Gastroesophageal sphincter (tissue), 4 donors: ENCODE measurements around the gene EFNA3. TPM values are rescaled to one million over a fixed set of nuclear protein-coding genes. Genes with fewer than 3 reads are reported as not detected.

Experiments
- ATAC-seq: fragments of 150-250 bp; one replicate; pipeline ENCODE4 v1.9.1; 2016; ENCODE audit warnings: mild to moderate bottlenecking, moderate library complexity
- H3K27ac ChIP-seq, 4 donors: fragments of 200-600 bp; sonication (generic) in 3 of 4; 1 replicate in 3 of 4; 2 replicates in 1 of 4; pipeline ENCODE4 v1.5.1; 2016 to 2019
- H3K27me3 ChIP-seq: fragments of 200-600 bp; sonication (generic); one replicate; pipeline ENCODE4 v1.5.1; 2019
- H3K36me3 ChIP-seq, 2 donors: fragments of 200-600 bp; sonication (generic); one replicate each; pipeline ENCODE4 v1.5.1; 2019; ENCODE audit warnings: control low read depth in 1 of 2
- H3K4me1 ChIP-seq, 3 donors: fragments of 200-600 bp; sonication (generic); 1 replicate in 2 of 3; 2 replicates in 1 of 3; pipeline ENCODE4 v1.5.1; 2016 to 2019; ENCODE audit warnings: control low read depth in 2 of 3
- H3K4me3 ChIP-seq, 2 donors: fragments of 200-600 bp; sonication (generic); one replicate each; pipeline ENCODE4 v1.5.1; 2019; ENCODE audit warnings: mild to moderate bottlenecking in 1 of 2, moderate library complexity in 1 of 2
- H3K9me3 ChIP-seq, 3 donors: fragments of 200-600 bp; sonication (generic); one replicate each; pipeline ENCODE4 v1.5.1; 2017 to 2019; ENCODE audit warnings: control low read depth in 2 of 3
- EP300 ChIP-seq: sonication (generic); formaldehyde crosslinking; IDR thresholded peaks from one replicate; pipeline ENCODE4 v1.6.1; 2017; ENCODE audit warnings: antibody characterized with exemption, mild to moderate bottlenecking
- POLR2A ChIP-seq, 2 donors: fragments of 450-650 bp; IDR thresholded peaks; one replicate each; pipeline ENCODE4 v1.6.1; 2017; ENCODE audit warnings: antibody characterized with exemption in 2 of 2, mild to moderate bottlenecking in 2 of 2, moderate library complexity in 1 of 2
- POLR2AphosphoS5 ChIP-seq: sonication (generic); formaldehyde crosslinking; IDR thresholded peaks from one replicate; pipeline ENCODE4 v1.6.1; 2017; ENCODE audit warnings: antibody characterized with exemption
- WGBS, 2 donors: methylation state at CpG; one replicate each; pipeline ENCODE4 v1.1.5; 2018; ENCODE audit warnings: low coverage in 1 of 2; 5-methylcytosine and 5-hydroxymethylcytosine counted together
- total RNA-seq, 4 donors: library from RNA; depleted of rRNA; stranded (reverse); fragments of >200 nt; gene quantifications; one replicate each; pipeline ENCODE4 v1.1.0, GENCODE V29; 2016
- TF ChIP-seq, protein P1 (sequence below), 4 experiments: fragments of 200-600 bp in 2 of 4; fragments of 450-650 bp in 2 of 4; sonication (generic) in 1 of 4; IDR thresholded peaks; one replicate each; pipeline ENCODE4 v1.5.1; 2017 to 2019; ENCODE audit warnings: antibody characterized with exemption in 4 of 4, mild to moderate bottlenecking in 2 of 4, moderate library complexity in 2 of 4

EFNA3 gene
- total RNA-seq, 4 donors from 2014 or later, result 0.27 to 0.77 TPM; not detected in 2

DNA sequence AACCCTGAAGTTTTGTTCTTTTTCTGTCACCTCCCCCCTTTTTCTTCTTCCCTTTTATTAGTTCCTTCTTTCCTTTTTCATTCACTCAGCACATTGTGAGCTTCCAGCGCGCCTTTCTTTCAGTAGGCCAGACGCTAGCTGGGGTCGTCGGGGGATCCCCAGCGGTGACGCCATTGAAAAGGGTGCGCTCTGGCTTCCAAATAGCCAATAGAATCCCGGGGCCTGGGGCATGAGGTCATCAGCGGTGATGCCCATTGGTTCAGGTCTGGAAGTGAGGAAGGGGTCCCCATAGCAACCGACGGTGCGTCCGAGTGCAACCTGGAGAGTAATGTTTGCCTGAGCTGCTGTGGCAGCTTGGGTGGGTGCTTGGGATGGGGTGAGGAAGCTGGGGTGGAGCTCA, 6.9 kb upstream of the EFNA3 start:
- WGBS, 2 donors, result 90% methylated on average over 2 of the region's 14 CpGs; no CpG with 5 or more reads in 1 of the 2 donors
- Histone ChIP-seq H3K4me3 (no peak overlapping the region), H3K9me3 (no peaks in the 10 kb centered on the region), H3K36me3 (peaks cover 0 to 9% of the 10 kb centered on the region in 2 donors), H3K4me1 (peaks cover 0 to 23% (median 7%) of the 10 kb centered on the region in 3 donors), H3K27ac (peak overlapping the region in 2 of 4 donors; percentile 59 to 82), H3K27me3 (no peaks in the 10 kb centered on the region)
- no peak for ATAC-seq
- TF ChIP-seq POLR2A (IDR thresholded peaks at IDR 0.05) (no peak), EP300 (no peak), POLR2AphosphoS5 (no peak)
- TF ChIP-seq, protein P1, sequence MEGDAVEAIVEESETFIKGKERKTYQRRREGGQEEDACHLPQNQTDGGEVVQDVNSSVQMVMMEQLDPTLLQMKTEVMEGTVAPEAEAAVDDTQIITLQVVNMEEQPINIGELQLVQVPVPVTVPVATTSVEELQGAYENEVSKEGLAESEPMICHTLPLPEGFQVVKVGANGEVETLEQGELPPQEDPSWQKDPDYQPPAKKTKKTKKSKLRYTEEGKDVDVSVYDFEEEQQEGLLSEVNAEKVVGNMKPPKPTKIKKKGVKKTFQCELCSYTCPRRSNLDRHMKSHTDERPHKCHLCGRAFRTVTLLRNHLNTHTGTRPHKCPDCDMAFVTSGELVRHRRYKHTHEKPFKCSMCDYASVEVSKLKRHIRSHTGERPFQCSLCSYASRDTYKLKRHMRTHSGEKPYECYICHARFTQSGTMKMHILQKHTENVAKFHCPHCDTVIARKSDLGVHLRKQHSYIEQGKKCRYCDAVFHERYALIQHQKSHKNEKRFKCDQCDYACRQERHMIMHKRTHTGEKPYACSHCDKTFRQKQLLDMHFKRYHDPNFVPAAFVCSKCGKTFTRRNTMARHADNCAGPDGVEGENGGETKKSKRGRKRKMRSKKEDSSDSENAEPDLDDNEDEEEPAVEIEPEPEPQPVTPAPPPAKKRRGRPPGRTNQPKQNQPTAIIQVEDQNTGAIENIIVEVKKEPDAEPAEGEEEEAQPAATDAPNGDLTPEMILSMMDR (IDR thresholded peaks at IDR 0.05), result no peak

DNA sequence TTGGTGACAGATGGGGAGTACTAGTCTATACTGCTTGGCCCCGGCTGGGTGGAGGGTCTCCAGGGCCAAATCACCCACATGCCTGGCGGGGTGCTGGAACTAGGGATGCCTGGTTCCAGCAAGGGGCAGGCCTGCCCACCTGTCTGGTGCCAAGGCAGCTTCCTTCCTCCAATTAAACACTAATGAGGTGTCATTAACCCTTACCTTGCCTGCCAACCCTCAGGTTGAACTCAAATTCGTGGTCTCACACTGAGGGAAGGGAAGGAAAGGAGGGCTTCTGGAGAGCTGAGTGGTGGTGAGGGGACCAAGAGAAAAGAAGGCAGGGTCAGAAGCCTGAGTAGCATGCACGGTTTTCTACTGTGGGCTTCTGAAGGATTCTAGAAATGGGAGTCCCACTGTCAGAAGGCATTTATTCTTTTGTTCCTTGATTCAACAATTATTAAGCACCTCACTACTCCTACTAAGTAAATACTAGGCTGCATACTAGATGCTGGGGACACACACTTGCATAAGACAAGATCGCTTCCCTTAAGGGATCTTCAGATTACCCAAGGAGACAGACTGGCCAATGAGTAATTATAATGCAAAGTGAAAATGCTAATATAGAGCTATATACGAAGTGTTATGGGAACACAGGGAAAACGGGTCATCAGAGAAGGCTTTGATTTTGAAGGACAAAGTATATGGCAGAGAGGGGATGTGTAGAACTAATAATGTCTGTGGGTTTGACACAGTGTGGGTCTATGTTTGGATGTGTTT, 5.9 kb upstream of the EFNA3 start:
- TF ChIP-seq POLR2A (IDR thresholded peaks at IDR 0.05) (no peak), EP300 (no peak), POLR2AphosphoS5 (no peak)
- TF ChIP-seq, protein P1 (IDR thresholded peaks at IDR 0.05), result no peak
- Histone ChIP-seq H3K27ac (no peak overlapping the region), H3K4me1 (peaks cover 0 to 23% (median 7%) of the 10 kb centered on the region in 3 donors), H3K9me3 (no peaks in the 10 kb centered on the region), H3K36me3 (peaks cover 0 to 3% of the 10 kb centered on the region in 2 donors), H3K27me3 (no peaks in the 10 kb centered on the region), H3K4me3 (no peak overlapping the region)
- no peak for ATAC-seq
- WGBS, 2 donors, result 44 to 55% methylated on average over 4 to 7 of the region's 7 CpGs

DNA sequence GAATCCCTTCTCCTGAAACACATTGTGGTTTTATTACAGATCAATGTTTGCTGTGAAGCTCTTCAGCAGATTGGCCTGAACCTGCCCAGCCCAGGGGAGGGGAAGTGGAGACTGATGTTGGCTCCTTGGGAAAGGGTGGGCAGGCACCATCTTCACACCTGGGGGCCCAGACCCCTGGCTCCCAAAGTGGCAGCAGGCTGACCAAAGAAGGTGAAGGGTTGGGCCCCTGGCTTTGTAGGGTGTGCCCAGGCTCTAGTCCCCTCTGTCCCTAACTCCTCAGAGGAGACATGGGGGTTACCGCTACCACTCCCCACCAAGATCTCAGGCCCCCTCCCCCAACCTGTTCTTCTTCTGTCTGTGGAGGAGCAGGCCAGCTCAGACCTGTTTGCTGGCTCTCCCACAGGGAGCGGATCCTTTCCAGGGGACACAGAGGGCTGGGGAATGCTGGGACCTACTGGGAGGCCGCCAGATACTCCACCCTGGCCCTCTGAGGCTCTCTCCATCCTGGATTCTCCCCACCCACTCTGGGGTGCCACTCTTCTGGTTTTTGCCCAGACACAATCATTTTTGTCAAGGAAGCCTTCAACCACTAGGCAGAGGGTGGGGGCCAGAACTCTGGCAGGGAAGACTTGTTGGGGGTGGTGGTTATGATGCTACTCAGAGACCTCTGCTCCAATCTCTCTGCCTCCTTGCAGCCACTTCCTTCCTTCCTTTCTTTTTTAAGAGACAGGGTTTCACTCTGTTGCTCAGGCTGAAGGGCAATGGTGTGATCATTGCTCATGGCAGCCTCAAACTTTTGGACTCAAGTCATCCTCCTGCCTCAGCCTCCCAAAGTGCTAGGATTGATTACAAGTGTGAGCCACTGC, 5.0 kb upstream of the EFNA3 start:
- H3K4me1 ChIP-seq, result peaks cover 0 to 28% (median 11%) of the 10 kb centered on the region in 3 donors
- H3K27ac ChIP-seq, result no peak overlapping the region
- no peak overlapping the region for H3K4me3 ChIP-seq
- ATAC-seq, result no peak
- TF ChIP-seq POLR2A (IDR thresholded peaks at IDR 0.05), result no peak
- no peak for TF ChIP-seq POLR2AphosphoS5
- no peak for TF ChIP-seq EP300
- TF ChIP-seq, protein P1 (IDR thresholded peaks at IDR 0.05), result no peak
- peaks cover under 1% of the 10 kb centered on the region for H3K27me3 ChIP-seq
- 94% methylated on average over 2 of the region's 3 CpGs; no CpG with 5 or more reads in 1 of the 2 donors for WGBS, 2 donors
- no peaks in the 10 kb centered on the region for H3K36me3 ChIP-seq
- H3K9me3 ChIP-seq, result no peaks in the 10 kb centered on the region

DNA sequence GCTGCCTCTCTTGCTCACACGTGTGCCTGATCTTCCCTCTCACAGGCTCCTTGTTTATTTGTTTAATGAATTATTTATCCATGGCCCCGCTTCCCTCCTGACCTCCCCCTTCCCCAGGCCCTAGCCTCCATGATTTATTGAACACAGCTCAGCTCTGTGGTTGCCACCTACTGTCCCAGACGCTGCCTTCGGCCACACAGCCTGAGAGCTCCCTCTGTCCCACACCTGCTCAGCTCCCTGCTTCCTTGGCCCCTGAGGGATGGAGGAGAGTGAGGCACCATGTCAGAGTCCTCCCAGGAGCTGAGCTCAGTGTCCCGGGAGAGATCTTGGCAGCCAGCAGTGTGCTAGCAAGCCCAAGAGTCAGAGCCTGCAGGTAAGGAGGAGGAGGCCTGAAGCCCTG, 3.1 kb upstream of the EFNA3 start:
- 54 to 74% methylated on average over 3 to 4 of the region's 5 CpGs for WGBS, 2 donors
- peaks cover 20% of the 10 kb centered on the region for H3K27me3 ChIP-seq
- no peak overlapping the region for H3K4me3 ChIP-seq
- peaks cover 5 to 39% (median 23%) of the 10 kb centered on the region in 3 donors for H3K4me1 ChIP-seq
- no peaks in the 10 kb centered on the region for H3K9me3 ChIP-seq
- ATAC-seq, result no peak
- H3K27ac ChIP-seq, result no peak overlapping the region
- H3K36me3 ChIP-seq, result no peaks in the 10 kb centered on the region
- no peak for TF ChIP-seq POLR2AphosphoS5
- TF ChIP-seq EP300, result no peak
- TF ChIP-seq POLR2A (IDR thresholded peaks at IDR 0.05), result no peak

DNA sequence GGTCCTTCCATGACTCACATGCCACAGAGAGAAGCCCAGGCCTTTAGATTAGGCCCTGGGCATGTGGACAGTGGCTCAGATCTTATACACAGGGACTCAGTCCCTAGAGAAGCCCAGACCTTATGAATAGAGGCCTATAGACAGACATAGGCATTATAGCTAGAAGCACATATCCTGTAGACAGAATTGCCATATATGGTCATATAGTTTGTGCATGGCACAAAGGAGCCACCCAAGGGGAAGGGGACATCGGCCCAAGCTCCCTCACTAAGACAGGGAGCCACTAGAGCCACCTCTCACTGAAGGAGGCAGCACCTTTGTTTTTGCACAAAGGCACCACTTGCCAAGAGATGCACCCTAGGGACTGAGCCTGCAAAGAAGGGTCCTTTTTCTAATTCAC, 2.3 kb upstream of the EFNA3 start:
- no peak for ATAC-seq
- Histone ChIP-seq H3K9me3 (no peaks in the 10 kb centered on the region), H3K36me3 (no peaks in the 10 kb centered on the region), H3K27me3 (peaks cover 28% of the 10 kb centered on the region), H3K4me1 (peaks cover 9 to 39% (median 30%) of the 10 kb centered on the region in 3 donors), H3K4me3 (no peak overlapping the region), H3K27ac (no peak overlapping the region)
- TF ChIP-seq POLR2A (IDR thresholded peaks at IDR 0.05), result no peak
- no peak for TF ChIP-seq EP300
- no peak for TF ChIP-seq POLR2AphosphoS5
- TF ChIP-seq, protein P1 (IDR thresholded peaks at IDR 0.05), result no peak
- 17% methylated on average over 1 of the region's 1 CpG; no CpG with 5 or more reads in 1 of the 2 donors for WGBS, 2 donors
